GM18870 (cell line): ENCODE results near the gene POU4F1.

Experiments
- ATAC-seq: cut with Tn5 transposase; IDR thresholded peaks from one replicate; pipeline ENCODE4 v1.9.1; 2021; ENCODE audit warnings: moderate library complexity; ENCODE audit not compliant: unreplicated experiment

POU4F1 gene

DNA sequence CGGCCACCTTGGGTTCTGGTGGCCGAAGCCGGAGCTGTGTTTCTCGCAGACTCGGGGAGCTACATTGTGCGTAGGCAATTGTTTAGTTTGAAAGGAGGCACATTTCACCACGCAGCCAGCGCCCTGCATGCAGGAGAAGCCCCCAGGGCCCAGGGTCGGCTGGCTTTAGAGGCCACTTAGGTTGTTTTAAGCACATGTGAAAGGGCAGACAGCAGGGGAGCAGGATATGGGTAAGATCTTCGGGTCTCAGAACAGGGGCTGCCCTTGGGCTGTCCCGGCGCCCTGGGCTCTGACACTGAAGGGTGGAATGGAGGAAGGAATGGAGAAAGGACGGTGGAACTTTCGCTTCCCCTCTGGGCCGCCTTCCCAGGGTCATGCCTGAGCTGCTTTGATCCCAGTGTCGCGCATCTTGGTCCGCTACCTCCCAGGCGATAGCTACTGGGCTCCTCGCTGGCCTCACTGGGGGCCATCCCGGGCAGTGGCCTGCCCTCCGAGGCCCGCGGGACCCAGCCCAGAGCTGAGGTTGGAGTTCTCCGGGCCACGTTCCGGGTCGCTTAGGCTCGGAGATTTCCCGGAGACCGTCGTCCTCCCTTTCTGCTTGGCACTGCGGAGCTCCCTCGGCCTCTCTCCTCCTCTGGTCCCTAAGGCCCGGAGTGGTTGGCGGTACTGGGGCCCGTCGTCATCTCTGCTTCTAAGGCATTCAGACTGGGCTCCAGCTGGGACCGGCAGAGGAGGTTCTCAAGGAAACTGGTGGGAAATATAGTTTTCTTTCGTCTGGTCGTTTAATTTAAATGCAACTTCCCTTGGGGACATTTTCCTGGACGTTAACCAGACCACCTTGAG lies 4.3 kb upstream of the POU4F1 start:
- ATAC-seq = no peak

DNA sequence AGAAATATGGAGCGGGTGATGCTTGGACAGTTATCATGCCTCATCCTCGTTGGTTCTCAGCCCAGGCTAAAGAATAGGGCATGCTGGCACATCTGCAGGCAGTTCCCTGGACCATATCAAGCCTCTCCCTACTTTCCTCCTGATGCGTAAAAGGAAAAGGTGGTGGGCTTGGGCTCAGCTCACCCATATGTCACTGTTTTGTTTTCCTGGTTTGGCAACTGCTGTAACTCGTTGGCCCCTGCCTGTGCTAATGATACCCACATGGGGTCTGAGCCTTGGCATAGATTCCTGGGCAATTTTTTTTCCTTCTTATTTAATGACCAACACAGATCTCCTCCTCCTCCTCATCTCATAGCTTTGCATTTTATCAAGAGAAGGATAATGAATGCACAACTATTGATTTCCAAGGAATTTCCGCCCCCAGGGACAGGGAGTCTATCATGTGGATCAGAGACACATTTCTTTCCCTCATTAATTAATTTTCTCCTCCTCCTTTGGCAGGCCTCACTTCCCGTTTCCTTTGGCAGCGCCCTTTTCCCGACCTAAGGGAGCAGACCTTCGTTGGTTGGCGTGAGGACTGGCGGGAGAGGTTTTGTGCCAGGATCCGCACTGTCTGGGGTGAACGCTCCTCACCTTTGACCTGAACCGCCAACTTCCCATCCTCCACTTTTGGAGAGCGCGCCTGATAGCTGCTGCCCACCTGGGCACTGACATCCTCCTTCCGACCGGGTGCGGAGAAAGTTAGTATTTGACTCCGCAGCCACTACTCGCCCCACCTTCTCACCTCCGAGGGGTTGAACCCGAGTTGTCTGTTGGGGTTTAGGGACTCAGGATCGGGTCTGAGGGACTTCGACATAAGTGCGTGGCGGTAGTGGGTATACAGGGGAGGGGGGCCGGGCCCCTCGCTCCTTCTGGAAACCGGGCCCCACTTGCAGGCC lies 3.4 kb upstream of the POU4F1 start:
- no peak for ATAC-seq

DNA sequence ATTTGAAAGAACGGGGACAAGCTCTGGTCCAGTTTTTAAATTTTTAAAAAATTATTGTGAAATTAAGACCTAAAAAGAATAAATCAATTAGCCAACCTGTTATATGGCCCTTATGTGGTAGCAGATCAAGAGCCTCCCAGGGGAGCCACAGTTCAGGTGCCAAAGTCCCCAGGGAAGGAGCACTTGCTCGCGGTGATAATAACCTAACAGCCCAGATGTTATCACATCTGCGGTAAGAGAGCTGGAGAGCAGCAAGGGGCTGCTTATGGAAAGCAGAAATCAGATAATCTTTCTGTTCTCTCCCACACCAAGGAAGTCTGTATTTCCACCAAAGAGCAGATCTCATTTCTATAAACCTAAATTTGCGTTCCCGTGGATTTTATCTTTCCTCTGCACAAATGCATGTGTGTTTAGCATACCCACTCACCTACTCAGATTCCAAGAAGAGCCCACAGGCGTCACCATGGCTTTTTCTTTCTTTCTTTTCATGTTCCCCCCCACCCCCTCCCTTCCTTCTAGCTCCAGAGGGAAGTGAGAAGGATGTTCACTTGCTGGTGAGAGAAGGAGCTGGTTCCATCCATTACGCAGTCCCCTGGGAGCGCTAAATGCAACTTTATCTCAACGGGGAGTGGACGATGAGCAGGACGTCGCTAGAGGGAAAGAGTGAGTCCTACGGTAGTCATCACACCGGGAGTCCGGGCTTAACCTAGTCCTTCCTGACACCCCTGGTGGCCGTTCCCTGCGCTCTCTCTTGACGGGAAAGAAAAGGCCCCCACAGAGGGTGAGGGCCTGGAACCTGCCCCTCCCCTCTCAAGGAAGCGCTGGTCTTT lies 1.6 kb upstream of the POU4F1 start:
- no peak for ATAC-seq

DNA sequence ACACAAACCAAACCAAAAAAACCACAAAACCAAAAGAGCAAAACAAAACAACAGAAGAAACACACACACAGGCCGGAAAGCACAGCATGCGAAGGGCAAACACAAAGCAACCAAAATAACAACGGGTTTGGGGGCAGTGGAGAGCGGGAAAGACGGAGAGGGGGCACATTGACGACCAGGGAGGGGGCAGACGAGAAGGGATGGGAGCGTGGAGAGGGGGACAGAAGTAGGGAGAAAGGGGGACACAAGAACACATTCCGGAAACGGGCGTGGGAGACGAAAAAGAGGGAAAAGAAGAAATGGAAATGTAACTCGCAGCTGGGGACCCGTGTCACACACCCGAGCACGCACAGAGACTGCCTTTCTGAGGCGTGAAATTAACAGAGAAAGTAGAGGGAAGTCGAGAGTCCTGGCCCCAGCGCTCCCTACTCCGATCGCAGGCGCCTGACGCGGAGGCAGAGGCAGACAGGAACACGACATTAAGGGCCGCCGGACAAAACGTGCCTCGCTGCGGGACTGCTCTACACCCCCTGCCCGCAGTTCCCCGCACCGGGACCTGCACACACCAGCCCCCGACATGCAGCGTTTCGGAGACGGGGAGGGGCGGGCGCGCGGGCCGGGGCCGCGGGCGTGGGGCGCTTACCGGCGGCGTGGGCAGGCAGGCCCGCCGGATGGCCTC lies 652 bp downstream of the POU4F1 start:
- no peak for ATAC-seq

DNA sequence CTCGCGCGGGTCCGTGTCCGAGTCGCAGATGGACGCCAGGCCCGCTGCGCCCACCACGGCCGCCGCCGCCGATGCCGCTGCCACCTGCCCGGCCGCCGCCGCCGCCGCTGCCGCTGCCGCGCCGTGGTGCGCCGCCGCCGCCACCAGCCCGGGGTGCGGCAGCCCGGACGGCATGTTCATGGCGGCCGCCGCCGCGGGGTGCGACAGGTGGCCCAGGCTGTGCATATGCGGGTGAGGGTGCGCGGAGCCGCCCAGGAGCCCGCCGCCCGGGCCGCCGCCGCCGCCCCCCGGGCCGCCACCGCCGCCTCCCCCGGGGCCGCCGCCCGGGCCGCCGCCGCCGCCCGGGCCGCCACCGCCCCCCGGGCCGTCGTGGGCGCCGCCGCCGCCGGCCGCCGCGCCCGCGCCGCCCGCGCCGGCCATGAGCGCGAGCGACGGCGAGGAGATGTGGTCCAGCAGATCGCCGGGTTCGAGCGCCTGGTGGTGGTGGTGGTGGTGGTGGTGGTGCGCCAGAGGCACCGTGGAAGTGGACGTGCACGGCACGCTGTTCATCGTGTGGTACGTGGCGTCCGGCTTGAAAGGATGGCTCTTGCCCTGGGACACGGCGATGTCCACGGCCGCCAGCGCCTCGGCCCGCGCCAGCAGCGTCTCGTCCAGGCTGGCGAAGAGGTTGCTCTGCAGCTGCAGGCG lies 1.3 kb downstream of the POU4F1 start:
- ATAC-seq = no peak

DNA sequence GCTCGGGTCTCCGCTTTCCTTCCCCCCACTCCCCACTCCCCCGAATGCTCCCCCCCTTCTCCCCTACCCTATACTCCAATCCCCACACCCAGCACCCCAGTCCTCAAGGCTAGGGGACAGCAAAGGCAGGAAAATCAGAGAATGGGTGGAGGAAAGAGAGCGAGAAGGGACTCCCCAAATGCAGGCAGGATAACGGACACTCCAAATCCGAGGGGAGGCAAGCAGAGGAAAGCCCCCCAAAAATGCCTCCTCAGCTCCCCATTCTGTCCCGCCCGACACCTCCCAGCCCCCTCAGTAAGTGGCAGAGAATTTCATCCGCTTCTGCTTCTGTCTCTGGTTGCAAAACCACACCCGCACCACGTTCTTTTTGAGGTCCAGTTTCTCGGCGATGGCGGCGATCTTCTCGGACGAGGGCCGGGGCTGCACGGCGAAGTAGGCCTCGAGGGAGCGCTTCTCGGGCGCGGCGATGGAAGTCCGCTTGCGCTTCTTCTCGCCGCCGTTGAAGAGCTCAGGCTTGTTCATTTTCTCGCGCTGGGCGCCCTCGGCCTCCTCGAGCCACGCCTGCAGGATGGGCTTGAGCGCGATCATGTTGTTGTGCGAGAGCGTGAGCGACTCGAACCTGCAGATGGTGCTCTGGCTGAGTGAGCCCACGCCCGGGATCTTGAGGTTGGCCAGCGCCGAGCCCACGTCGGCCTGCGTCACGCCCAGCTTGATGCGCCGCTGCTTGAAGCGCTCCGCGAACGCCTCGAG lies 2.1 kb downstream of the POU4F1 start:
- no peak for ATAC-seq

DNA sequence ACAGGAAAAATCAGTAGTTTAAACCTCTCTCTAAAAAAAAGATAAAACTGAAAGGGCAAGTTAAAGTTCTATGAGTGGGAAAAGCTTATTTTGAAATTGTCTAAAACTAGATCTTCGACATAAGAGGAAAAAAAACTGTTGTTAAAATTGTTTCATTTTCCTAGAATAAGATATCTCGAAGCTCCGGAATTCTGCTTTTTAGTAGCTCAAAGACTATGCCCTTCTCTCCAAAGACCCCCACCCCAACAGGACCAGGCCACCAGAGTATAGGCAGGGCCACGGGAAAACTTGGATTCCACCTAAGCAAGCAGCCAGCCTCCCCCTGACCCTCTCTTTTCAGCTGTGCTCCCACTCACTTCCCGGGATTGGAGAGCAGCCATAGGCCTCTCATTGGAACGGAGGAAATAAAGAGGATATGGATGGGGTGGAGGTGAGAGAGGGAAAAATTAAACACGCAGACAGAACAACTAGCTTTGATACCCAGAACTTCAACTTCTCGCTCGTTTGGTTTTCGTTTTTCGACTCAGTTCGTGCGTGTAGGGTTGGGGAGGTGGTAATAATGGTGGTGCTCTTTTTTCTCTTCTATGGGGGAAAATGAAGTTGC lies 3.0 kb downstream of the POU4F1 start:
- ATAC-seq = no peak

DNA sequence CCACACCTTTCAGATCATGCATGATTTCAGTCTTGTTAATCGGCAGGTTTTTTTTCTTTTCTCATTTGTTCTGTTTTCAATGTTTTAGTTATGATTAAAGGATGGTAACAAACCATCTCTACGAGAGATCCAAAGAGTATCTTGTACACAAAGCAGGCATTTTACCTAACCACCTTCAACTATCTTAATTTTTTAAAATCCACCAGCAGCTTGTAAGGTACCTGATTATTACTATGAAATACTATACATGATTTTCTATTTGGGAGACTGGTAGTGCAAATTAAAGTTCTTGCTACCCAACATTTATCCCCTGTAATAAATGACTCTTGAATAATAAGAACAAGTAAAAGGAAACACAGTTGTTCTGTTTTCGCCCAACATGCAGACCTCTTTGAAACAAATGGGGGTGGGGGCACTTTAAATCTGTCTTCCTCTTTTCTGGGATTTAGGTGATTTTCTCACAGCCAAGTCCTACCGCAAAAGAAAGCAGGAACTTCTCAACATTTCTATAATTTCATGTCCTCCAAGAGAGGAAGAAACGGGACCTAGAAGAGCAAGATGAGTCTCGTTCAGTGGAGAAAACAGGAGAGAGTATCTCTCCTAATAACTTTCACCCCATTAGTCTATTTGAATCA lies 3.6 kb downstream of the POU4F1 start:
- no peak for ATAC-seq

DNA sequence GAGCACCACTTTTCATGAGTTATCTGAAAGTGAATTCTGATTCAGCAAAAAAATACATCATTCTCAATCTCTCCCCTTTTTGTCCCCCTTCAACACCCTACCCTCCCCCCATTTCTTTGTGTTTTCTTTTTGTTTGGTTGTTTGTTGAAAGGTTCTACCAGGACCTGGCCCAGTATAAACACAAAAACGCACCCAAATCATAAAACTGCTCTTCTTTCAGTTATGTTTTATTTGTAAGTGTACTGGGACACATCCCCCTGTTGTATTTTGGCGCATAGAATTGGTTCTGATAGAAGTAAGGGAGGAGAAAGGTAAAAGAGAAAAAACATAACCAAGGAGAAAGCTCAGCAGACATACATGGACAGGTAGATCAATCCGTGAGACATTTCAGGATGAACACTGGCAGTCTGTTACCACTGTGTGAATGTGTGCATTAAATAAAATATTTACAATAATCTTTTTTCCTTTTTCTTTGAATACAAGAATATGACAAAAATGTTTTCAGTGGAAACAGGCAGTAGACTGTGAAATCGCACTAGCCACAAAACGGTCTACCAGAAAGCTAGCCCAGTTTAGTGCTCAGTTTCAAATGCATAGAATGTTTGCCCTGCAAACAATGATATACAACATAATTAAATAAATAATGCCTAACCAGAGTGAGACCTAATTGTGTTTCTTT lies 4.2 kb downstream of the POU4F1 start:
- no peak for ATAC-seq

DNA sequence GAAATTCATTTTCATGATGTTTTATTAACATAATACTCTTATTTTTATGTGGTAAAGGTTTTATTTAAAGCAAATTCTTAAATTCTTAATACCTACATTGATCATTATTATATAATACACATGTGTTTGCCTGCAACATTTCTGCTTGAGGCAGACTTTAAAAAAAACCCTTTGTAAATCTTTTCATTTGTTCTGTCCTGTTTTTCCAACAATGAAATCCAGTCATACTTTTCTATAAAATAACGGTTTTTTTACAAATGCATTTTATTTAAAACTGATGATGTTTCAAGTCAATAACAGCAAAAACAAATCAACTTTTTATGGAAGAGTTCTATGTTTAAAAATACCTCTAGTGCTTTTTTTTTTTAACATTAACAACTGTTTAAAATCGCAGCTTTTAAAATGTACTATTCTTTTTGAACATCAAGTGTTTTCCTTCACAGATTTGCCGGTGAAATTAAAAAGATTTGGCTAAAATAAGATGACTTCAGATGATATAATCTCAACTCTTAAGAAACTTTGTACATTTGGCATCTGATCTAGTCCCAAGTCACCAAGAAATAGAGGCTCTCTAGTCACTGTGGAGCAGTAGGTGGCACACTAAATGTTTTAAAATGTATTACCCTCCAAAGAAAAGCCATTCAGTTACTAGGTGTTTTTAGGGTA lies 5.1 kb downstream of the POU4F1 start:
- no peak for ATAC-seq

DNA sequence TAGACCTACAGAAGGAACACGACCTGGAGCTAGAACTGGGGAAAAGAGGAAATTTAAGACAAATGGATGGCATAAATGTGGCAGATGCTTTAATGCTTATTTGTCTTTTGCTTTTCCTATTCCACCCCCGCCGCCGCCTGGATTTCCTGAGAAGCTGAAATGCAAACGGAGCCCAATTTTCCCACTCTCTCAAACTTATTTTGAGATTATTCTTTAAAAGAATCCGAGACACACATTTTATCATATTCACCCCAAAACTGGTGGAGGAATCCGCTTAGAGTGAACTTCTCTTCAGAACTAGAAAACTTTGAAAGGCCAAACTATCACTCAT lies 5.8 kb downstream of the POU4F1 start:
- no peak for ATAC-seq

DNA sequence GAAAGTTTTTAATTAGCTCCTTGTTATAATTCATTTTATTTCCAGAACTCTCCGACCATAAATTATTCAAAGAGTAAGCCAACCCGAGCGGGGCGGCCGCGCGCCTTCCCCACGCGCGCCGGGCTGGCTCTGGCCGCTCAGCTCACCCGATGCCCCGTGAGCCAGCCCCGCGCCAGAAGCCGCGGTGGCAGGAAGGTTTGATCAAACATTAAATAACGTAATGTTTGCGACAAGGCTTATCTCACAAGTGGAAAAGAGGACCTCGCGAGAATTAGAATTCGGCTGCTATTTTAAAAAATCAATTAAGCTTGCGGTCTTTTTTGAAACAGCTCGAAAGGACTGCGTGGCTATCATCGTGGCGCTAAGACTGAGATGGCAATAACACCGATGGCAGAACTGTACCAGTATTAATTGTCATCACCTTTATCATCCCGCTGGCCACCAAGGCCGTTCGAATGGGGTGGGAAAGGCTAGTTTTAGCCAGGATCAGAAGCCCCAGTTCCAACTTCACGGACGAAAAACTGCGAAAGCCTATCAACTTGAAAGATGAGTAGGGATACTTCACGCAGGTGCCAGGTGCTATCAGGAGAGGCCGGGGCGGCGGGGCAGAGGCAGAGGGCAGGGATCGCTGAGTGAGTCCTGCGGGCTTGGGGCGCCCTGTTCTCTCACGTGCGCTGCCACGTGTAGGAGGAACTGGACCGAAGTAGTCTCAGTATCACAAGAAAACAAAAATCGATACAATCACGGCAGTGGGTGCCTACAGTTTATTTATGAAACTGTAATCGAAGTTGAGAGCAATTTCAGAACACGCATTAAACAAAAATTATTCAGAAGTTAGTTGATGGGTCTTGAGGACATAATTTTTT lies 6.4 kb downstream of the POU4F1 start:
- ATAC-seq = no peak

DNA sequence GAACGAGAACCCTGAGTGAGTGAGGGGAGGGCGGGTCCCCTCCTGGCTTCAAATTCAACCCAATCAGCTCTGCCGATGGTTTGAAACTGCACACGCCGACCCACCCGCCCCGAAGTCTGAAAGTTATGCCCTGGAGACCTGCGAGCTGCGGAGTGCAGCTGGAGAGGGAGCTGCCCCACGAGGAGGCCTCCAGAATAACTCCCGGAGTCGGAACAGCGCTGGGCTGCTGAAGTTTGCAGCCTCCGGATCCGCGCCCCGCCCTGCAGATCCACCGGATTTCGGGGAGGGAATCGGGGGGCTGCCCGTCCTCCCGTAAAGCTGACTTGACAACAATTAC lies 7.0 kb downstream of the POU4F1 start:
- no peak for ATAC-seq

DNA sequence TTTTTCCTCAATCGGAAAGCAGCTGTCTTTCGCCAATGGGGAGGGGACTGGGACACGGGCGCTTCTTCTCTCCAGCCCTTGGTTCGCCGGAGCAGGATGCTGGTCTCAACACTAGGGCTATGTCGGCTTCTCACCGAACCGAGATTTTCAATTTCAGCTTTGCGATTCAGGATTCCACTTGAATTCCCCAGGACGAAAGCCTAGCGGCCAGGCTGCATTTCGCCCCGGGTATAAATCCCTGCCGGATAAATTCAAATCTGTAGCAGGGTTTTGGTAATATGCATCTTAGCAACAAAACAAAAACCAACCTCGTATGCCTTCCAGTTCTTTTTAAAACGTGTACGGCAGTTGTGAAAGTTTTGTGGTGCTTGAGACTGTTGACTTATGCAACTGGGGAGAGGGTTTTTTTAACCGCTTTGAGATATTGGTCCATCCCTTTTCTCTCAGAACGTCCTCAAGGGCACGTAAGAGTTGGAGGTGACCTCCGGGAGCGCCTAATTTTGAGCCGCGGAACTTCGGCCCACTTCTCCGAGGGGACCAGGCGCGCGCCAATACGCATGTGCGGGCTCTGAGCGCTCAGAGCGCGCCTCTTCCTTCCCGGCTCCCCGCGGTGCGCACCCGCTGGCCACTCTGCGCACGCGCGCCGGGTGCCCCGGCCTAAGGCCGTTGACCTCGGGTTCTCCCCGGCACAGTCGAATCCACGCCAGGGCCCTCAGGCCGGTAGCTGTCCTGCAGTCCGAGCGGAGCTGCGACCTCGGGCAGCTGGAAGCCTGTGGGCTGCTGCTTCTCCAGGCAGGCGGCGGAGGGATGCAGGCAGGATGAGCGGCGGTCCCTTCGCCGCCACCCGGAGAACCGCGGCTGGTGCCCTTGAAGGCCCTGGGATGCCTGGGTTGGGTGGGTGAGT lies 7.6 kb downstream of the POU4F1 start:
- no peak for ATAC-seq

DNA sequence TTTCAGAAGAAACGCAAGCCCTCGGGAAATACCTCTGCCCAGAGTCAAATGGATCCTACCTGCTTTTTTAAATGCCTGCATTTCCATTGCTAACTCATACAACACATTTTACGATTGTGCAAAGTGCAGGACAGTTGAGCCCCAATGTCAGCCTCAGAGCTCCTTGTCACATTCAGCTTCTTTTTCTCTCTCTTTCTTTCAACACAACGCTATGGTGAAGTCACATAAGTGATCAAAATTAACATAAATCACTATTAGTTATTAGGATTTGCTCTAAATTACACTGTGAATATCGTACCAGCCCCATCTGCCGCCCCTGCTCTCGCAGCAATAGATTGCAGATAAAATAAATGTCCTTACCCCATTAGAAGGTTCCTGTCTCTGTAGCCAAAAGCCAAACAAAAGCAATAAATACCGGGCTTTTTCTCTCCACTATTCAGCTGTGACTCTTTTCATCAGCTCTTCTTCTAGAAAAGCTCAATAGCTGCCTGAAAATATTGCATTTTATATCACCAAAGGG lies 8.8 kb downstream of the POU4F1 start:
- no peak for ATAC-seq
